Peyer's patch (tissue), 4 donors: Measurements from ENCODE around the gene MYPN. TPM values are rescaled to one million over a fixed set of nuclear protein-coding genes. Genes with fewer than 3 reads are reported as not detected.

ENCODE experiments used
- DNase-seq, 3 donors: peaks; one replicate each; pipeline ENCODE4 v3.0.0-alpha.2; 2017 to 2019
- H3K27ac ChIP-seq, 4 donors: fragments of 200-600 bp; sonication (generic); one replicate each; pipeline ENCODE4 v1.5.1; 2016 to 2019
- H3K27me3 ChIP-seq, 2 donors: fragments of 200-600 bp; sonication (generic); one replicate each; pipeline ENCODE4 v1.5.1; 2019
- H3K36me3 ChIP-seq, 3 donors: fragments of 200-600 bp; sonication (generic); one replicate each; pipeline ENCODE4 v1.5.1; 2016 to 2019
- H3K4me1 ChIP-seq, 4 donors: fragments of 200-600 bp; sonication (generic); one replicate each; pipeline ENCODE4 v1.5.1; 2016 to 2019
- H3K4me3 ChIP-seq, 4 donors: fragments of 200-600 bp; sonication (generic); 1 replicate in 3 of 4; 2 replicates in 1 of 4; pipeline ENCODE4 v1.5.1; 2016 to 2019; ENCODE audit warnings: mild to moderate bottlenecking in 1 of 4
- H3K9me3 ChIP-seq, 4 donors: fragments of 200-600 bp; sonication (generic); one replicate each; pipeline ENCODE4 v1.5.1; 2016 to 2019; ENCODE audit warnings: mild to moderate bottlenecking in 1 of 4
- POLR2A ChIP-seq, 2 donors: fragments of 450-650 bp; IDR thresholded peaks; one replicate each; pipeline ENCODE4 v1.5.1; 2017; ENCODE audit warnings: antibody characterized with exemption in 2 of 2, mild to moderate bottlenecking in 2 of 2, moderate library complexity in 2 of 2
- total RNA-seq, 4 donors: library from RNA; depleted of rRNA; stranded (reverse); fragments of >200 nt; gene quantifications; one replicate each; pipeline ENCODE4 v1.1.0, GENCODE V29; 2016
- TF ChIP-seq, protein P1 (sequence below), 6 experiments: fragments of 450-650 bp in 4 of 6; fragments of 200-600 bp in 2 of 6; sonication (generic) in 1 of 6; IDR thresholded peaks; one replicate each; pipeline ENCODE4 v1.5.1; 2017 to 2019; ENCODE audit warnings: antibody characterized with exemption in 6 of 6, mild to moderate bottlenecking in 3 of 6, moderate library complexity in 1 of 6

MYPN gene
- total RNA-seq, 4 donors from 2014 or later, result 0.13 TPM; not detected in 3

DNA sequence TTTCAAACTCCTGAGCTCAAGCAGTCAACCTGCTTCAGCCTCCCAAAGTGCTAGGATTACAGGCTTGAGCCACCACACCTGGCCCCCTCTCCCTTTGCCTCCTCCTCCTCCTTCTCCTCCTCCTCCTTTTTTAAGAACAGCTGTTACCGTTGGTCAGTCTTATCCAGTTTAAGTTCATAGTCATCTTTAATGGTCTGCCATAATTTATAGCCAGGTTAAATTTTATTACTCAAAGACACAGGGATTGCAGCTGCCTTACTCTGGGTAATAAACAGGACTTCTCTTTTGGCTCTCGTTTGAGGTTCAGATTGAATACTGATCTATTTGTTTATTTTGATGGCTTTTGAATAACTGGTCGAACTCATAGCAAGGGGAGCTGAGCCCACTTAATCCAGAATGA, 87.4 kb downstream of the MYPN start:
- no peaks in the 10 kb centered on the region for H3K4me1 ChIP-seq
- DNase-seq, result no peak
- H3K36me3 ChIP-seq, result no peaks in the 10 kb centered on the region
- H3K9me3 ChIP-seq, result no peaks in the 10 kb centered on the region
- H3K27me3 ChIP-seq, result no peaks in the 10 kb centered on the region
- H3K27ac ChIP-seq, result no peak overlapping the region
- TF ChIP-seq, protein P1, sequence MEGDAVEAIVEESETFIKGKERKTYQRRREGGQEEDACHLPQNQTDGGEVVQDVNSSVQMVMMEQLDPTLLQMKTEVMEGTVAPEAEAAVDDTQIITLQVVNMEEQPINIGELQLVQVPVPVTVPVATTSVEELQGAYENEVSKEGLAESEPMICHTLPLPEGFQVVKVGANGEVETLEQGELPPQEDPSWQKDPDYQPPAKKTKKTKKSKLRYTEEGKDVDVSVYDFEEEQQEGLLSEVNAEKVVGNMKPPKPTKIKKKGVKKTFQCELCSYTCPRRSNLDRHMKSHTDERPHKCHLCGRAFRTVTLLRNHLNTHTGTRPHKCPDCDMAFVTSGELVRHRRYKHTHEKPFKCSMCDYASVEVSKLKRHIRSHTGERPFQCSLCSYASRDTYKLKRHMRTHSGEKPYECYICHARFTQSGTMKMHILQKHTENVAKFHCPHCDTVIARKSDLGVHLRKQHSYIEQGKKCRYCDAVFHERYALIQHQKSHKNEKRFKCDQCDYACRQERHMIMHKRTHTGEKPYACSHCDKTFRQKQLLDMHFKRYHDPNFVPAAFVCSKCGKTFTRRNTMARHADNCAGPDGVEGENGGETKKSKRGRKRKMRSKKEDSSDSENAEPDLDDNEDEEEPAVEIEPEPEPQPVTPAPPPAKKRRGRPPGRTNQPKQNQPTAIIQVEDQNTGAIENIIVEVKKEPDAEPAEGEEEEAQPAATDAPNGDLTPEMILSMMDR (IDR thresholded peaks at IDR 0.05), result no peak
- no peak for TF ChIP-seq POLR2A (IDR thresholded peaks at IDR 0.05)
- H3K4me3 ChIP-seq, result no peak overlapping the region

DNA sequence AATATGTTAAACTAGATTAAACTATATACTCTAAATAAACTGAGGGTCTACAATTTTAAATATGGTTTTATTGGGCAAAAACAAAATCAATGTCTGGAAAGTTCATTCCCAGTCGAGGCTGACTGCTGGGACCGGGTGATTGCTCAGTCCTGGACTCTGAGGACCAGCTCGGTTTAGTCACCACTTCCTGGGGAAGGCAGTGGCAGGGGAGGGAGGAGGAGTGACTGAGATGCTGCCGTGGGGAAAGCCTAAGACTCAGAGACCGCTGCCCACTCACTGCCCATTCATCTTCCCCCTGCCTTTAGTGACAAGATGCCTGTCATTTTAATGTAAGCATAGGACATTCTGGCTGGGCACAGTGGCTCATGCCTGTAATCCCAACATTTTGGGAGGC, 93.7 kb downstream of the MYPN start:
- Histone ChIP-seq H3K27me3 (no peaks in the 10 kb centered on the region), H3K36me3 (no peaks in the 10 kb centered on the region), H3K4me1 (no peaks in the 10 kb centered on the region), H3K9me3 (no peaks in the 10 kb centered on the region), H3K27ac (no peak overlapping the region), H3K4me3 (no peak overlapping the region)
- DNase-seq, result no peak
- no peak for TF ChIP-seq POLR2A (IDR thresholded peaks at IDR 0.05)
- TF ChIP-seq, protein P1 (IDR thresholded peaks at IDR 0.05), result no peak

DNA sequence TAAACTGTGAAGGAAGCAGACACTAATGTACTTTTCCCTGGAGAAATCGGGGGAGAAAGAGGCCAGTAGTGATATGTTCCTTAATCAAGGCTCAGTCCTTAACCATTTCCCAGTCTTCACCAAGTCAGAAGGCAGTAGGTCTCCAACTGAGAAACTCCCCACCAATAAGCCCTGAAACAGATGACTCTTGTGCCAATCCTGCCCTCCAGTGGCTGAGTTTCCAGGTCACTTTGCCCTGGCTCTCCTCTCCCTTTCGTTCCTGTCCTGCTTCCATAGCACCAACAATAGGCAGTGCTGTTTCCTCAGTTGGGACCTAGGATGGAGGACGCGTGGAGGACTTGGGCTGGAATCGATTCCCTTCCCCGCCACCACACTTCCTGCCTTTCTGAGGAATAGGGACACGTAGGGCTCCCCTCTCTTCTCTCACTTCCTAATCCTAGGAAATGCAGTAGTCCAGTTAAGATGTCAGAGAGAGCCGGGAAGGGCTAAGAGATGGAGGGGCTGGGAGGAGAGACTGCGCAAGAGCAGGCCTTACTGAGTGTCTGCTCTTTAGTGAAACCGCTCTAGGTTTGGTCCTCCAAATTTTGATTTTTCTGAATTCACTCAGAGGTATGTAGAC, 99.2 kb downstream of the MYPN start:
- Histone ChIP-seq H3K27ac (no peak overlapping the region), H3K4me3 (no peak overlapping the region), H3K4me1 (no peaks in the 10 kb centered on the region), H3K9me3 (no peaks in the 10 kb centered on the region), H3K36me3 (no peaks in the 10 kb centered on the region), H3K27me3 (no peaks in the 10 kb centered on the region)
- DNase-seq, result peak in 2 of 3 donors; percentile 64 to 80
- no peak for TF ChIP-seq POLR2A (IDR thresholded peaks at IDR 0.05)
- TF ChIP-seq, protein P1 (IDR thresholded peaks at IDR 0.05), result peak in 4 of 6 experiments; percentile 27 to 74 (median 64)

DNA sequence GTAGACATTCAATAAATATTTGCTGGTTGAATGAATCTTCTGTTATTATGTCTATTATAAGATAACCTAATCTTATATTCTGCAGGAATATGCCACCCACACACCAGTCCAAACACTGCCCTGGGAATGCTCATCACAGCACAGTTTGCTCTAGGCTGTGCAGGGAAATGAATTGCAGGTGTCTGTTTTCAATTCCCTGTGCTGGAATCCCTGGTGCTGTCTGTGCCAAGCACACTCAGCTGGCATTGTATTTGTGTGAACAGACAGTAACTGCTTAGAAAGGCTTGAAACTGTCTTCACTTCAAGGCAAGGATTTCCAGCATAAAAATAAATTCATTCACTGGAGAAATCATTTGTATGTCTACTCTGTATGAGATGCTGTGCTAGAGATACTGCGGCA, 102.4 kb downstream of the MYPN start:
- Histone ChIP-seq H3K27me3 (no peaks in the 10 kb centered on the region), H3K36me3 (no peaks in the 10 kb centered on the region), H3K4me3 (no peak overlapping the region), H3K9me3 (no peaks in the 10 kb centered on the region), H3K27ac (no peak overlapping the region), H3K4me1 (no peaks in the 10 kb centered on the region)
- no peak for DNase-seq
- TF ChIP-seq, protein P1 (IDR thresholded peaks at IDR 0.05), result no peak
- TF ChIP-seq POLR2A (IDR thresholded peaks at IDR 0.05), result no peak

DNA sequence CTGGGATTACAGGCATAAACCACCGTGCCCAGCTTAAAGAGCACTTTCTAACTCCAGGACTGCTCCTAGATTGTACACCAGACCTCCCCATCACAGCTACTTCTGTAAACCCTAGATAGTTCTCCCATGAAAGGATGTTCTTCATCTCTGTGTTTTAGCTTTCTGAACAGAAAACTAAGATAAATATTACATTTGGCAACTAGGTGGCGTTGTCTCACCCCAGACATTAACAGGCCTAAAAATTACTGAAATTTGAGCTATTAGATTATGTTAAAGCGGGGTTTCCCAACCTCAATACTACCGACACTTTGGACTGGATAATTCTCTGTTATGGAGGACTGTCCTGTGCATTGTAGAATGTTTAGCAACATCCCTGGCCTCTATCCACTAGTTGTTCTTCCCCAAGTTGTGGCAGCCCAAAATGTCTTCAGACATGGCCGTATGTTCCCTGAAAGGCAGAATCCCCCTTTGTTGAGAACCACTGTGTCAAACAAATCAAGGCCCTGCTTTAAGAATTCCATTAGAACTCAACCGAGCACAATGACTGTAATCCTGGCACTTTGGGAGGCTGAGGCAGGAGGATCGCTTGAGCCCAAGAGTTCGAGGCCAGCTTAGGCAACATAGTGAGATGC, 103.5 kb downstream of the MYPN start:
- Histone ChIP-seq H3K4me1 (no peaks in the 10 kb centered on the region), H3K27me3 (no peaks in the 10 kb centered on the region), H3K9me3 (no peaks in the 10 kb centered on the region), H3K4me3 (no peak overlapping the region), H3K36me3 (no peaks in the 10 kb centered on the region), H3K27ac (no peak overlapping the region)
- DNase-seq, result no peak
- TF ChIP-seq, protein P1 (IDR thresholded peaks at IDR 0.05), result peak in 5 of 6 experiments; percentile 55 to 76 (median 68)
- TF ChIP-seq POLR2A (IDR thresholded peaks at IDR 0.05), result no peak
